ENCODE measurements around the gene LHX4.

The LHX4 gene

GRCh38 chr1:180256341-180257027 is 26.4 kb downstream of the LHX4 start:
- TF ChIP-seq ZFX (IDR thresholded peaks at IDR 0.05), result no peak
- TF ChIP-seq CTCF (conservative IDR thresholded peaks at IDR 0.05), result no peak
- no peak overlapping the region for H3K27ac ChIP-seq

- TF ChIP-seq ZFX (IDR thresholded peaks at IDR 0.05) (no peak), CTCF (conservative IDR thresholded peaks at IDR 0.05) (no peak)
- H3K27ac ChIP-seq, result no peak overlapping the region
These were observed 26.9 kb downstream of the LHX4 start for GRCh38 chr1:180257028-180257386.

GRCh38 chr1:180257486-180257885 is 27.4 kb downstream of the LHX4 start:
- H3K27ac ChIP-seq, result no peak overlapping the region
- TF ChIP-seq CTCF (conservative IDR thresholded peaks at IDR 0.05), result no peak
- no peak for TF ChIP-seq ZFX (IDR thresholded peaks at IDR 0.05)

- TF ChIP-seq ZFX (IDR thresholded peaks at IDR 0.05) (no peak), CTCF (conservative IDR thresholded peaks at IDR 0.05) (no peak)
These were observed 28.2 kb downstream of the LHX4 start for GRCh38 chr1:180258290-180258689.

GRCh38 chr1:180258935-180259334 is 28.9 kb downstream of the LHX4 start:
- no peak overlapping the region for H3K27ac ChIP-seq
- TF ChIP-seq ZFX (IDR thresholded peaks at IDR 0.05) (no peak), CTCF (conservative IDR thresholded peaks at IDR 0.05) (no peak)

More at GRCh38 chr1:180258290-180258689, 28.2 kb downstream of the LHX4 start:
- H3K27ac ChIP-seq, result no peak overlapping the region

- TF ChIP-seq ZFX (IDR thresholded peaks at IDR 0.05) (no peak), CTCF (conservative IDR thresholded peaks at IDR 0.05) (no peak)
- H3K27ac ChIP-seq, result no peak overlapping the region
These were observed 29.6 kb downstream of the LHX4 start for GRCh38 chr1:180259431-180260338.

GRCh38 chr1:180260541-180260940 is 30.5 kb downstream of the LHX4 start:
- TF ChIP-seq CTCF (conservative IDR thresholded peaks at IDR 0.05), result no peak
- no peak for TF ChIP-seq ZFX (IDR thresholded peaks at IDR 0.05)
- no peak overlapping the region for H3K27ac ChIP-seq

All from C4-2B (cell line).